HG03432 (cell line): Measurements from ENCODE around the gene FGD5.

Experiments
- ATAC-seq: cut with Tn5 transposase; IDR thresholded peaks from one replicate; pipeline ENCODE4 v1.9.1; 2021; ENCODE audit warnings: mild to moderate bottlenecking, moderate library complexity; ENCODE audit not compliant: unreplicated experiment

FGD5 gene

GRCh38 chr3:14823910-14824629, 5.3 kb downstream of the FGD5 start:
- no peak for ATAC-seq

DNA sequence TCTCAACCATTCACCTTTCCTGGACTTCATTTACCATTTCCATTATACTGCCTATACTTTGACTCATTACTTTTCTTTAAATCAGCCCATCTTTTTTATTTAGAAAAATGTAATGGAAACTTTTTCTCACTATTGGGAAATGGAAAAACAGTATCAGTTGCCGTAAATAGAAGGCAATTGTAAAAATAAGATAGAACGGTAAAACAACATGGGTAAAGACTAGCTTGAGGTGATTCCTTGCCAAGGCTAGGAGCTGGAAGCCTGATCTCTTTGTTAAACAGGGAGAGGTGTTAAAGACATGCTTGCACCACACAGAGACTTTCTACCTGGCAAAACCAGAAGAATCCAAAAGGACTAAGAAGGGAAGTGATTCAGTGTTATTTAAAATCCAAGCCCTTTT, 5.9 kb downstream of the FGD5 start:
- no peak for ATAC-seq

- ATAC-seq: no peak
These were observed 7.3 kb downstream of the FGD5 start for GRCh38 chr3:14826069-14826468.

DNA sequence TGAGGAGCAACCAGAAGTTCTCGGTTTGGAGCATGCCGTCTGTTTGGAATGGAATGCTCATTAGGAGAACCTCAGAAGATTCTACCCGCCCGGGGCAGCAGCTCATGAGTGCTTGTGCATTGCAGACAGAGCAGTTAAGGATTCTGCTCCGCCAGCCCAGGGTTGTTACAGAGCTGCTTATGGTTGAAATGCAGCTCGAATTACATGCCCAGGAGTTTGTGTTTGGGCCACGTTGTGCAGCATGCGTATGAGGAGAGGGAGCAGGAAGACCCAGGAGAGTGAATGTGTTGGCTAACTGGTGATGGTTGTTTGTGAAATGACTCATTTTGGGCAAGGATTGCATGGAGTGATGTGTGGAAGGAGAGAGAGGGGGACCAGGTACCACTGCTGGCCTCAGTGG, 9.0 kb downstream of the FGD5 start:
- no peak for ATAC-seq

GRCh38 chr3:14829811-14830210, 11.0 kb downstream of the FGD5 start:
- ATAC-seq: no peak

DNA sequence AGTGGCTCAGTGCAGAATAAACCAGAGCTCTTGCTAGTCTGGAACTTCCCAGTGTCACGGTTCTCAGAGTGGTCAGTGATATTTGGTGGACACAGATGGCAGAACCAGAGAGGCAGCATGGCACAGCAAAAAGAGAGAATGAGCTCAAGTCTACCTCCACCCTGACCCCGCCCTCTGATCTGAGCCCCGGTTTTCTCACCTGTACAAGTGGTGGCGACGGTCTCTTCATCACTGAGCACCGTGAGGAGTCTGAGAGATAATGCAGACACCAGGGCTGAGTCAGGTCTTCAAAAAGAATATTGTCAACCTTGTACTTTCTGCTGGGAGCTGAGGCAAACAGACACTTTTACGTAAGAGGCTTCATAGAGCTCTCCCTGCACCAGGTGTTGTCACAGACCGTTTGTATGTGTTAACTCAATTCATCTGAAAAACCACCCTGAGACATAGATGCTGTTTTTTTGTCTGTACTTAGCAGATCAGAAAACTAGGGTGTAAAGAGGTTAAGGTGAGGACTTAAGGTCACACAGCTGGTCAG, 13.2 kb downstream of the FGD5 start:
- no peak for ATAC-seq

GRCh38 chr3:14832975-14833722, 14.4 kb downstream of the FGD5 start:
- no peak for ATAC-seq

DNA sequence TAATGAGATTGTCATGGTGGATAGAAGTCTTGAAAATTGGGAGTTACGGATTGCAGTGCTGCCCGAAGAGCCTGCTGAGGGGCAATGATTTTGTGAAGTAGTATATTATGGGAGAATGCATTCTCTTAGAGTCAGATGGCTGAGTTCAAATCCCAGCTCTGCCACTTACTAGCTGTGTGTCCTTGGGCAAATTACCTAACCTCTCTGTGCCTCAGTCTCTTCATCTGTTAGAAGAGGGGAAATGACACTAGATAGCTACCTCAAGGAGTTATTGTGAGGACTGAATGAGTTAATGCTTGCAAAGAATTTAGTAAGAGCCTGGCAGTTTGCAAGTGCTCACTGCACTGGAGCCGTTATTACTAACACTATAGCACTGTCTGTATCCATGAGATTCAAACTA, 15.4 kb downstream of the FGD5 start:
- no peak for ATAC-seq

GRCh38 chr3:14834807-14835466, 16.2 kb downstream of the FGD5 start:
- no peak for ATAC-seq

- no peak for ATAC-seq
These were observed 17.3 kb downstream of the FGD5 start for GRCh38 chr3:14836049-14836468.

DNA sequence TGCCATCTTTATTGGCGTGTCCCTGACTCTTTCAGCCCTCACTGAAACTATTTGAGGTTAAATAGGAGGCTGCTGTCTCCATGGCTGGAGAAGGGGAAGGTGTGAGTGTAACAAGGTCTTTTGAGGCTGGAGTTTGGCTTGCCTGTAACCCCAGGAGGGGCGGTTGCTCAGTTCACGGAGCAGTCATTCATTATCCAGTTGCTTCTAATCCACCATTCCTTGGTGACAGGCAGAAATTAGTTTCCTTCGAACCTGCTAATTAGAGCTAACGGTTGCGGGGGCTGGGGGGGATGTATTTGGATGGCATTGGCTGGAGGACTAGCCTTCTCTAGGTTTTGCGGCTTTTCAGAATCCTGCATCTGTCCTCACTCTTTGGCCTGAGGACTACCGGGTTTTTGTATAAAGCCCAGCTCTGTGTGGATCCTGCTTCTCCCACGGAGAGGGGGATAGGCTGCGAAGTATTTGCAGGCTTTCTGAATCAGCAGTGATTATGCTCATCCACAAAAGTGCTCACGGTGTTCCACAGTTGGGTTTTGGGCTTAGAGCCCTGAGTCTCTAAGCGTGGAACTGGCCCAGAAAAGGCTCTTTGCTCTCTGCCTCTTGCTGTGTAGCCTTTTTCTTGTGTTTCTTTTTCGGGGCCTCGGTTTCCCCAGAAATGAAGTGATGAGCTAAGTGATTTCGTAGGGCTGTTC, 18.6 kb downstream of the FGD5 start:
- ATAC-seq: no peak

GRCh38 chr3:14837878-14838258, 19.1 kb downstream of the FGD5 start:
- ATAC-seq: no peak

DNA sequence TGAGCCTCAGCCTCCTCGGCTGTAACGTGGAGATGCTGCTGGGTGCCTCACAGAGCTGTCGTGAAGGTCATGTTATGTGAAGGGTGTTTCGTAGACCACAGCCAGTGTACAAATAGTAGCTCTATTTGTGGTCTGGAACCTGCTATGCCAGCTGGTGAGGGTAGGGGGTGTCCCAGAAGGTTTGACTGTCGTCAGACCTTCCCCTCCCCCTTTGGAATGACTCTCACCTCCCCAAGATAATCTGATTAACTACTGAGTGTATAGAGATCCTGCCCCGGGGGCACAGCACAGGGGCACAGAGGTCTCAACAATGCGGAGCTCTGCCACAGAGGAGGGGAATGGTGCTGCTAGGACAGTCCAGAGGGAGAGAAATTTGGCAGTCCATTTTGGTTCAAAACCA, 20.5 kb downstream of the FGD5 start:
- no peak for ATAC-seq

- no peak for ATAC-seq
These were observed 23.1 kb downstream of the FGD5 start for GRCh38 chr3:14841836-14842235.

DNA sequence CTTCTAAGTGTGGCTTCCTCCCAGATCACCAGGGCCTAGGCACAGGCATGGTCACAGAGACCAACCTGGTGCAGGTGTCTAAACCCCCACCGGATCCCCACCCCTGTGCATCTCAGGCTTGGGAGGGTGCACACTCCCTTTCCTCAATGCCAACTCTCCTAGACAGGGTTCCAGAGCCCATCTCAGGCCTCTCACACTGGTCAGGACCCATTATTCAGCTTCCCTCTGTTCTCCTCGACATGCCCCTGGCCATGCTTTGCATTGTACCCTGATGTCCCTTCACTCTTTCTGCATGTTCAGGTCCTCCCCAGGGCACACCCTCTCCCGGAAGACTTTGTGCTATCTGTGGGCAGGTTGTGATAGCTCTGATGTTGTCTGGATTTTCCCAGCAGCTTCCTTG, 23.5 kb downstream of the FGD5 start:
- no peak for ATAC-seq

DNA sequence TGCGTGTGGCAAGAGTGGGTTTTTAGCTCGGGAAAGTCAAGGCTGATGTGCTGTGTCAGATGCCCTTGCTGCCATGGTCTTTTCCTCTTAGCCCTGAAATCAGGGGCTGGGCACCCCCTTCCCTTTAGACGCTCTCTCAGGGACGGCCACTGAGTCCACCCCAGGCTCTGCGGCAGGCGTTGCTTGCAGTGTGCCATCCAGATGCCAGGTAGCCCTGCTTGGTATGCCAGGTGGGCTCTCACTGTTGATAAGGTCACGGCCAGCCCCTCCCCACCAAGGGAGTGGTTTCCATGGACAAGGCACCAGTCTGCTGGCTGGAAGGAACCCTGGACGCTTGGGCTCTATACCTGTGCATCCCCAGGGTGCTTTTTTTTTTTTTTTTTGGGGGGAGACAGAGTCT, 24.6 kb downstream of the FGD5 start:
- ATAC-seq: no peak

DNA sequence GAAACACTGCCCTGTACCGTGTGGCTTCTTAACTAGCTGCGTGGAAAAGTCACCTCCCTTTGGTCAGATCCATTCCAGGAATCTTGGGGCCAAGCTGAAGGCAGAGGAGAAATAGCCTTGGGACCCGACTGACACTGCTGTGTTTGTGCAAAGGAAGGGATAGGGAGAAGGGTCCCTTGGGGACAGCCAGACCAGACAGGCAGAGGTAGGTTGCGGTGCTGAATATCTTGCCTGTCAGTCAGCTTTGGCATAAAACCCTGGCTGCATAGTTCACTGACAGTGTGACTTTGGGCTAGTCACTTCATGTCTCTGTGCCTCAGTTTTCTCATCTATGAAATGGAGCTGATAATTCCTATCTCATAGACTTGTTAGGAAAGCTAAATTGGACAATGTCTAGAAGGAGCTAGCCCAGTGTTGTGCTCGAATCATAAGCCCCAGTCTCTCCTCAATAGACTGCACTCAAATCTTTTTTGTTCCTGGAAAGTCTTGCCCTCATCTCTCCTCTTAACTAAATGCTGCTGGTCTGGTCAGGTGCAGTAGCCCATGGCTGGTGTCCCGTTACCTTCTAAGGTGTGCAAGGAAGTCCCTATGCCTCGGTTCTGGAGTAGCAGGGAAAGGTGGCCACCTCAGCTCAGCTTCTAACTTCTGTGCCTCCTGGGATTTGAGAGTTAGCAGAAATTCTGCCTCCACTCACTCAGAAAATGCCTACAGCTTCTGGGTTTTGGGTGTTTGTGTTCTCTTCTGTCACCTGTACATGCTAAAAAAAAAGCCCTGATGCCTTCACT, 25.8 kb downstream of the FGD5 start:
- no peak for ATAC-seq

DNA sequence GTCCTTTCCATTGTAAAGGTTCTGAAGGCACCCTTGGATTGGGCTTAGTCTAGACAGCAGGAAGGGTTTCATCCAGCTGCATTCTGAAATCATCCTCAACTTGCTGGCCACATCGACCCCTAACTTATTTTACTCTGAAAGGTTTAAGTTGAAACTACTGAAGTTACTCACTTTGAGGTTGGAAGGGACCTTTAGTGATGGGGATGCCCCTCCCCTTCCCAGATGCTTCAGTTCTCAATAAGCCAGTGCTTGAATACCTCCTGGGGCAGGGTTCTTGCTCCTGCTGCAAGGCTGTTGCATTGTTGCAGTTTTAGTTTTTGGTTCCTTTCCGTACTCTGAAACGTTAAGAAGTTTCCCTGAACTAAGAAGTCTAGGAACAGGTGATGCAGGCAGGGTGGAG, 26.4 kb downstream of the FGD5 start:
- ATAC-seq: no peak

DNA sequence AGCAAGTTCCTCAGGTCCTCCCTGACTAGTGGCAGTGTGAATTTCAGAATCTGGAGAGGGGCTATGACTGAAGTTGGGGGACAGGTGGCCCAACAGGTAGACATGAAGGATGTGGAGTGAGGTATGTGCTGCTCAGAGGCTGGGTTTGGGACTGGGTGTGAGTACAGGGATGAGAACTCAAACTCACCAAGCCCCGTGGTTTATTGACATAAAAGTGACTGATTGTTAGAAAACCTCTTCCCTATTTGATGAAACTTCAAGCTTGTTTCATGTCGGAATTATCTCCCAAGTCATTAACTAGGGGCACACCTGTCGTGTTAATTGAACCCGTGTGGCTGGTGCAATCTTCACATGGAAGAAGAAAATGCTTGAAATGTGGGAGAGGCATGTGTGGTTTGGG, 27.1 kb downstream of the FGD5 start:
- no peak for ATAC-seq

DNA sequence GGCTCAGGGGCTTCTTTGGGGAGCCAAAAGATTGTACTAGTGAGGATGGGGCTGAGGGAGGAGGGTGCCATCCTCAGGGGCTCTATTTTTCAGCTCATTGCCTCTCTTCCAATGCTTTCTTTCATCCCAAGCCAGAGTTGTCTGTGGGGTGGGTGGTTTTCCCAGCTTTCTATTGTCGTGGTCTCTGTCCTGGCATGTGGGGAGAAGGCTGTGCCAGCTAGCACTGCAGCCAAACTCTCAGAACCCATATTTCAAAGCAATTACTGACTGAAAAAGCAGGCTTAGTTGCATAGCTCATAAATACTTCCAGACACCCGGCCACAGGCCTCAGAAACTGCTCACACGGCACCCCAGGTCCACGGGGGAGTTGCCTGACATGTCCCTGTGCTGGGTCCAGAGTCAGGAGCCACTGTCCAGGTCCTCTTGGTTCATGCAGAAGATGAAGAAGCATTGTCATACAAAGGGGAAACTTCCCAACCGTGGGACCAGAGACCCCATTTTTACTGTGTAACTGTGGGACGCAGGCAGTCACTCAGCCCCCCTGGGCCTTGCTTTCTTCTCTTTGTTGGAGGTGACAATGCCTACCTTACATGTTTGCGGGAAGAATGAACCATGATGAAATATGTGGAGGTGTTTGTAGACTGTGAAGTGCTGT, 27.6 kb downstream of the FGD5 start:
- ATAC-seq: no peak
